HK-2 (cell line): ENCODE results near the gene HOXD8.

Source experiments
- DNase-seq: peaks from one replicate; pipeline ENCODE4 v3.0.0-alpha.2; 2018; ENCODE audit not compliant: unreplicated experiment

The HOXD8 gene

GRCh38 chr2:176173567-176174381 lies 44.3 kb downstream of the HOXD8 start:
- DNase-seq = no peak

- DNase-seq = no peak
Measured at GRCh38 chr2:176174382-176174823, 44.9 kb downstream of the HOXD8 start.

GRCh38 chr2:176174824-176175708 lies 45.6 kb downstream of the HOXD8 start:
- no peak for DNase-seq

GRCh38 chr2:176175709-176176607 lies 46.5 kb downstream of the HOXD8 start:
- DNase-seq = no peak

- no peak for DNase-seq
Measured at GRCh38 chr2:176177580-176178037, 48.1 kb downstream of the HOXD8 start.

GRCh38 chr2:176178038-176178756 lies 48.7 kb downstream of the HOXD8 start:
- no peak for DNase-seq

GRCh38 chr2:176178757-176179295 lies 49.3 kb downstream of the HOXD8 start:
- no peak for DNase-seq

- DNase-seq = no peak
Measured at GRCh38 chr2:176181551-176181950, 52.0 kb downstream of the HOXD8 start.
